GM12872 (cell line): ENCODE measurements around the gene TJP2.

Experiments used
- CTCF ChIP-seq: IDR thresholded peaks from 3 replicates; pipeline ENCODE4 v1.5.1; 2011; ENCODE audit warnings: low read depth, mild to moderate bottlenecking, low read length, moderate library complexity; ENCODE audit not compliant: insufficient read depth

TJP2 gene

GRCh38 chr9:69168709-69169217 is 5.3 kb upstream of the TJP2 start:
- TF ChIP-seq CTCF, result no peak

- no peak for TF ChIP-seq CTCF
Measured at GRCh38 chr9:69170231-69170630, 3.8 kb upstream of the TJP2 start.

- no peak for TF ChIP-seq CTCF
Measured at GRCh38 chr9:69171049-69171448, 3.0 kb upstream of the TJP2 start.

GRCh38 chr9:69171517-69171916 is 2.6 kb upstream of the TJP2 start:
- no peak for TF ChIP-seq CTCF

DNA sequence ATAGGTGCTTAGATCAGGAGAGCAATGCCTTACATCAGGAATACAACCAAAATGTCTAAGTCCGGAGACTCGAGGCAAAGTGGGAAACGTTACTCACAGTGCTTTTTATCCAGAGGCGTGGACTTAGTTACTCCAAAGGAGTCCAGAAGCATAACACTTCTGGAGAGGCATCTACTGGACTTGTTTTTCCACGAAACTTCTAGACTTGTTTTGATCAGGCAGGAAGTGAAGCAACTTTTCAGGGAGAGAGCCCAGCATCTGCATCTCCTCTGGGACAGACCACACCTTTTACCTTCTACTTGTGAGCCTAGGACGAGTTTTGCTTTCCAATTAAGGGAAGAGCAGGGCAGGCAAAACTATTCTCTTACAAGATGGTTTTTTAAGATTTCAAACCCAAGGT is 1.2 kb upstream of the TJP2 start:
- TF ChIP-seq CTCF, result no peak

DNA sequence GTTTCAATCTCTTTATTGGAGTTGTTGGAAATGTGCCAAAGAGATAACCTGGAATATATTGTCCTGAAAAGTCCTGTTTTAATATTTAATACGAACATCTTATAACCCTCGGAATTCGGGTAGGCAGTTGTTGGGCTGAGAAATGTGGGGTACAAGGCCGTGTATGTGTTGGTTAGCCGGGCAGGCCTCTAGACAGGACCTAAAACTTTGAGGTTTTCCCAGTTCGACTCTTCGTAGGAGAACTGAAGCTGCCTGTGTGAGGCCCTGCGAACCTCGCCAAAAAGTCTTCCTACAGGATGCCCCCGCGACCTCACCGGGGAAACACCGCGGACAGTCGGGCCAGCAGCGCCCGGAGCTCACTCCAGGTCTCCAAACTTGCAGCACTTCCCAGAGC is 583 bp upstream of the TJP2 start:
- no peak for TF ChIP-seq CTCF

DNA sequence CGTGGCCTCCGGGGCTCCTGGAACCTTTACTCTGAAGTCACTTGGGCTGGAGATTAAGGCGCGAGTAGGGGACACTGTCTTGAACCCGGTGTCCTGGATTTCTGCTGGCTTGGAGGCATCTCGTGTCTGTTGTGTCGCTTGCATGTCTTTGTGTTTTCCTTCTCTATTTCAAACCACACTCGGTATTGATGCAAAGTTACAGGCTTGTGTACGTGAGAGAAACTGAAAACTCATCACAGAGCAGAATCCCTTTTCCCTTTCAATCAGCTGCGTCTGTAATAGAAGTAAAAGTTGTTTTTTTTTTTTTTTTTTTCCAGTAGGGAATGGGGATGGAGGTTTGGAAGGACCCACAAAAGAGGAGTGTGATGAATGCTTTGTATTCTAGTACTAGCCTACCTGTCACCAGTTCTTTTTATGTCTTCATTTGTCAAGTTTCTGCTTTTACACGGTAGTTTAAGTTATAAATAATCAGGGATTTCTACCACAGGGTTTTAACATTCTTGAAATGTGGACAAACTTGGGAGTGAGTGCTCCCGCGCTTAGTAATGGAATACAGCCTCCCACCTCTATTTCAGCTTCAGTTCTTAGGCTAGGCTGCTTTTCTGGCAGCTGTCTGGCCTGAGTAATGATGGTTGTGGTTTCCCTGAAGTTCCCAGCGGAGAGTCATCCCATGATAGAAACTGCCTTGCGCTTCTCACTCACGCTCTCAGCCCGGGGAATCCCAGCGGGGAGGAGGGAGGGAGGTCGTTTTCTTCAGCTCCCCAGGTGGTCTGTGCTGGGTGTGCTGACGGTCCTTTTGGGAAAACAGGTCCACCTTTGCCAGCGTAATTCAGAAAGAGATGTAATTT is 763 bp downstream of the TJP2 start:
- TF ChIP-seq CTCF, result no peak
